Spinal cord (tissue), 10 donors: ENCODE results near the gene SLC16A8. TPM values are rescaled to one million over a fixed set of nuclear protein-coding genes. Genes with fewer than 3 reads are reported as not detected.
A peak's percentile ranks its signal among the peaks of the same experiment; 100 is the strongest.

ENCODE experiments used
- DNase-seq, 6 donors: peaks; one replicate each; pipeline versions ENCODE4 v3.0.0 to v3.0.0-alpha.2; 2013 to 2015; ENCODE audit warnings: low spot score in 6 of 6, low read depth in 4 of 6
- H3K27ac ChIP-seq: one replicate; pipeline ENCODE4 v1.5.1; 2013; ENCODE audit warnings: low read depth, low read length, control low read depth
- H3K27me3 ChIP-seq: one replicate; pipeline ENCODE4 v1.6.1; 2013; ENCODE audit warnings: low read length; ENCODE audit not compliant: control insufficient read depth, insufficient read depth
- H3K36me3 ChIP-seq: one replicate; pipeline ENCODE4 v1.6.1; 2013; ENCODE audit warnings: low read length; ENCODE audit not compliant: control insufficient read depth, insufficient read depth
- H3K4me1 ChIP-seq: one replicate; pipeline ENCODE4 v1.6.1; 2013; ENCODE audit warnings: low read length; ENCODE audit not compliant: control insufficient read depth, insufficient read depth
- H3K4me3 ChIP-seq: one replicate; pipeline ENCODE4 v1.5.1; 2013; ENCODE audit warnings: low read depth, low read length, control low read depth
- H3K9me3 ChIP-seq: one replicate; pipeline ENCODE4 v1.6.1; 2013; ENCODE audit warnings: low read length; ENCODE audit not compliant: control insufficient read depth, insufficient read depth
- WGBS: methylation state at CpG from one replicate; pipeline ENCODE4 v1.1.5; 2013; ENCODE audit warnings: missing lambda C conversion rate; ENCODE audit not compliant: insufficient coverage; 5-methylcytosine and 5-hydroxymethylcytosine counted together
- polyA plus RNA-seq, 2 donors: library from polyadenylated mRNA; unstranded; fragments of 120-200 nt; gene quantifications; one replicate each; pipeline ENCODE4 v1.2.1, GENCODE V29; 2013; ENCODE audit not compliant: insufficient read length in 2 of 2
- total RNA-seq, 2 donors: library from RNA; depleted of rRNA in 1 of 2; stranded (reverse); fragments of 120-200 nt in 1 of 2; fragments of >200 nt in 1 of 2; gene quantifications; one replicate each; pipeline versions ENCODE4 v1.2.3 to v1.2.4, GENCODE V29; 2013 to 2014
- donor health status: healthy.

The SLC16A8 gene
- total and polyA plus RNA-seq, 4 donors, result 2.0 to 7.9 (median 5.7) TPM

DNA sequence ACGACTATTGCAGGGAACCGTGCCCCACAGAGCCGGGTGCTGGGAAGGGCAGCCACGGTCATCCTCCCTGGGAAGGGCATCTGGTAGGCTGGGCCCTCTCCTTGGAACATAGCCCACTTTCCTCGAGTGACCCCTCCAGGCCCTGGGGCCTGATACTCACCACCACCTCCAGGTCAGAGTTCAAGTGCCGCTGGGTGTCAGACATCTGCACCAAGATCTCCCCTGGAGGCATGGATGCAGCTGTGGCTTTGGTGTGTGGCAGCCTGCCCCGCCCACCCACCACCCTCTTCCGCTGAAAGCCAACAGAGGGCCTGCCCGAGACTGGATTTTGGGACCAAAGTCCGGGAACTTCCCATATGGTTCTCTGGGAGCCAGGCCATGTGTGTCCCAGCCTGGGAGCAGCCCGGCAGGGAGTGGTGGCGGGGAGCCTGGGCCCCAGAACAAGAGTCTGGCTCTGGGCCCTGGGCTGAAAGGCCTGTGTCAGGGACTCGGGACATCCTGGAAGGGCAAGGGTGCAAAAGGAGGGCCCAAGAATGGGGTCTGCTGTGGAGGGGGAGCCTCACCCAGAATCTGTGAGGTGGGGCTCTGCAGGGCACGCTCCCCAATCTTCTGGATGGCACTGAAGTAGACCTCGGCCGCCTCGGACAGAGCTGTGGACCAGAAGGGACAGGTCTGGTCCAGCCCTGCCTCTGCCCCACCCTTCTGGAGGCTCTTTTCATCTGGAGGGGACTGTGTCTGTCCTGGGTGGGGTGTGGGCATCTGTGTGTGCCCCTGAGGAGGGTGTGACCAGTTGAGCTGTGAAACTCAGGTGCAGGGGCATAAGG lies 23.9 kb upstream of the SLC16A8 start:
- Histone ChIP-seq H3K4me1 (peaks cover 16% of the 10 kb centered on the region), H3K27ac (no peak overlapping the region), H3K9me3 (no peaks in the 10 kb centered on the region), H3K4me3 (no peak overlapping the region), H3K27me3 (no peaks in the 10 kb centered on the region), H3K36me3 (peaks cover 43% of the 10 kb centered on the region)
- 66% methylated on average over 16 of the region's 17 CpGs for WGBS
- no peak for DNase-seq

- DNase-seq, result no peak
- WGBS, result 53% methylated on average over 13 of the region's 17 CpGs
- Histone ChIP-seq H3K27ac (no peak overlapping the region), H3K36me3 (peaks cover 34% of the 10 kb centered on the region), H3K9me3 (no peaks in the 10 kb centered on the region), H3K4me1 (peaks cover 16% of the 10 kb centered on the region), H3K4me3 (no peak overlapping the region), H3K27me3 (no peaks in the 10 kb centered on the region)
These were observed 23.0 kb upstream of the SLC16A8 start for GRCh38 chr22:38106814-38107578.

DNA sequence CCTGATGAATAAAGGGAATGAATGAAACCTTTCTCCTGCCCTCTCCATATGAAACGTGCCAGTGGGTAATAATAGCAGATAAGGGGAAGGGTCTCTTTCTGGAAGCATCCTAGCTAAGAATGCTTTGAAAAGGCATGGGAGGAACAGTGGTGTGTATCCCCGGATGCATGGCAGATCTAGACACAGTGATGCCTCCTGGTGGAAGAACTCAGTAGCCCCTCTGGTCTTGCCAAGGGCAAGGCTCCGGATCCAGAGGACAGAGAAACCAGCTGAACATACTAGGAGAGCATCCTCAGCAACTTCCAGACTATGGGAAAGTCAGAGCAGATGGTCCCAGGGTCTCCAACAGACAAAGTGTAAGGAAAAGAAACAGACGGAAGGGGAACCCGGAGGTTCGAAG lies 20.1 kb upstream of the SLC16A8 start:
- peaks cover 5% of the 10 kb centered on the region for H3K4me1 ChIP-seq

GRCh38 chr22:38103641-38104040 lies 19.7 kb upstream of the SLC16A8 start:
- 100% methylated on average over 1 of the region's 8 CpGs for WGBS
- DNase-seq, result no peak

More for the DNA sequence above, 20.1 kb upstream of the SLC16A8 start:
- H3K9me3 ChIP-seq, result no peaks in the 10 kb centered on the region
- H3K27ac ChIP-seq, result no peak overlapping the region
- no peaks in the 10 kb centered on the region for H3K27me3 ChIP-seq
- no peak overlapping the region for H3K4me3 ChIP-seq
- 43% methylated on average over 3 of the region's 6 CpGs for WGBS
- DNase-seq, result no peak
- H3K36me3 ChIP-seq, result peaks cover 12% of the 10 kb centered on the region

DNA sequence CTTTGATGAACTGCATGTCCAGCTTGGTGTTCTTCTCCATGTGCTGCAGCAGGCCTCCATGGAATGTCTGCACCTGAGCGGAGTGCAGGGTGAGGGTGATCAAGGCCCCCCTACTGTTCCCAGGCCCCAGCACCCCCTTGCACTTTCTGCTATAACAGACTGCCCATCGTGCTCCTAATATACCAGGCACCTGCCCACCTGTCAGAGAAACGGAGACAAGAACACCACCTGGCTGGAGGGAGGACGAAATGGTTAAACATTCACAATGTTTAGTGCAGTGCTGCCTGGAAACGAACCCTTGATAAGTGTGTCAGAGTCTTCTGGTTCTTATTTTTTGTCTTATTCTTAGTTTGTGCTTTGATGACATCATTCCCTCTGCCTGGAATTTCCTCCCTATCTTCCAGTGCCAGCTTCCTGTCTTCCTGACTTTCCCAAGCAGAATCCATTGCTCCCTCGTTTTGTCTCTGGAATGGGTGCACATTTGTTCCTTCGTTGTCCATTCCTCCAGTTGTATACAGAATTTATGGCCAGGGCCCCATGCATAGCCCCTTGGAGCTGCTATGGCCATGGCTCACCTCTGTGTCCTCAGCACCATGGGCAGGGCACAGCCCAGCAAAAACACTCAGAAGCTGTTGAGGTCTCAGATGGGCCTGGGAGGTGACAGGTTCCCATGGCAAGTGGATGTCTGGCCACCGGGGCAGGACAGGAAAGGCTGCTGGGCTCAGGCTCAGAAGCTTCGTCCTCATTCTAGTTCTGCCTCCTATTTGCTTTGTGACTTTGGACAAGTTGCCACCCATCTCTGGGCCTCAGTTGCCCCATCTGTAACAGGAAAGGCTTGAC lies 14.6 kb upstream of the SLC16A8 start:
- Histone ChIP-seq H3K27ac (no peak overlapping the region), H3K27me3 (peaks cover 2% of the 10 kb centered on the region), H3K9me3 (no peaks in the 10 kb centered on the region), H3K36me3 (no peaks in the 10 kb centered on the region), H3K4me1 (peaks cover 13% of the 10 kb centered on the region), H3K4me3 (no peak overlapping the region)
- no peak for DNase-seq
- 77% methylated on average over 5 of the region's 9 CpGs for WGBS

More at GRCh38 chr22:38103641-38104040, 19.7 kb upstream of the SLC16A8 start:
- Histone ChIP-seq H3K4me3 (no peak overlapping the region), H3K27ac (no peak overlapping the region), H3K36me3 (peaks cover 9% of the 10 kb centered on the region), H3K27me3 (no peaks in the 10 kb centered on the region), H3K9me3 (no peaks in the 10 kb centered on the region), H3K4me1 (peaks cover 5% of the 10 kb centered on the region)

DNA sequence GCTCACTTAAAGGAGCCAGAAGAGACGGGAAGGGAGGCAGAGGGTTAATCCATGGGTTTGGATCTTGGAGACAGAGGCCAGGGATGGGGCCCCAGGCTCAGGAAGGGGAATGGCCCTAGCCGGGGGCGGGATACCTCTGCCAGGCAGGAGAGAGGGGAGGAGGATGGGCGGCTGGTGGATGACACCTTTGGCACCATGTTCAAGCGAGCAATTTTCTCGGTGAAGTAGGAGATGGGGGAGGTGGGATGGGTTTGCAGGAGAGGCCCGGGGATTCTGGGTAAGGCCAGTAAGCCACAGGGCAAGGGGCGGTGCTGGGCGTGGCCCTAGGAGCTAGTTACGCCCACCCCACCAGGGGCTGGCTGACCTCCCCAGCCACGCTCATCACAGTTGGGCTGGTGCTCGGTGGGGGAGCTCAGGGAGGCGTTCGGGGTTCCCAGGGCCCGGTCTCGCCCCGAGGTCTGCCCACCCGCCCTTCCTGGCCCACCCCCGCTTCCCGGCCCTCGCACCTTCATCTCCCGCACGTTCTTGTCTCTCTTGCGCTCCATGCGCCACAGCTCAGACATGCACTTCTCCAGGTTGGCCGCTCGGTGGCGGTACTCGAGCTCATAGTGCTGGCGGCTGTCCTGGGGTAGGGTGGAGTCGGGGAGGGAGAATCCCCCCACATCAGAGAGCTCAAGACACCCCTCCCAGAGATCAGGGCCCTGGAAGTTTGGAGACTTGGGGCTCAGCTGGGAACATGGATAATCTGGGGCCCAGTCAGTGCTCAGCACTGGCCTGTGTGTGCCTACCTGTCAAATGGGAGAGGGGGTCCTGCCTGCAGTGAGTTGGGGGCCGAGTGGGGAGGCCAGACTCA lies 13.8 kb upstream of the SLC16A8 start:
- DNase-seq, result peak in 1 of 6 donors; percentile 64
- Histone ChIP-seq H3K9me3 (no peaks in the 10 kb centered on the region), H3K4me3 (no peak overlapping the region), H3K27me3 (peaks cover 2% of the 10 kb centered on the region), H3K36me3 (no peaks in the 10 kb centered on the region), H3K27ac (no peak overlapping the region), H3K4me1 (peaks cover 13% of the 10 kb centered on the region)
- 13% methylated on average over 18 of the region's 32 CpGs for WGBS

DNA sequence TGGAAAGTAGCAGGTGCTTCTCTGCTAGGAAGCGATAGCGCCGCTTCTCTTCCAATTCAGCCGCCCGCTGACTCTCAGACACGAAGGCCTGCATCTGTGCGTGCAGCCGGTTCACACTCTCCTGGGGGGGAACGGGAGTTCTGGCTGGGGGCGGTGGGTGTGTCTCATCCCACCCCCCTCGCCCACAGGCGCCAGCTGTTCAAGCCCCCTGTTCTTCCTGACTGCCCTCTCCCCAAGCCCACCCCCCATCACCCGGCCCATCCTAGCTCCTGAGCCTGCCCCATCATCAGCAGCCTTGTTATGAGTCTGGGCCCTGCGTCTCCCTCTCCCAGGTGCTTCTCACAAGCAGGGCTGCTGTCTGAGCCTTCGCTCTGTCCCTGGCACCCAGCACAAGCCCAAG lies 13.1 kb upstream of the SLC16A8 start:
- peaks cover 2% of the 10 kb centered on the region for H3K27me3 ChIP-seq
- H3K4me3 ChIP-seq, result no peak overlapping the region
- no peaks in the 10 kb centered on the region for H3K9me3 ChIP-seq
- 53% methylated on average over 11 of the region's 15 CpGs for WGBS
- H3K27ac ChIP-seq, result no peak overlapping the region
- peaks cover 13% of the 10 kb centered on the region for H3K4me1 ChIP-seq
- DNase-seq, result peak in 1 of 6 donors; percentile 36
- H3K36me3 ChIP-seq, result no peaks in the 10 kb centered on the region

DNA sequence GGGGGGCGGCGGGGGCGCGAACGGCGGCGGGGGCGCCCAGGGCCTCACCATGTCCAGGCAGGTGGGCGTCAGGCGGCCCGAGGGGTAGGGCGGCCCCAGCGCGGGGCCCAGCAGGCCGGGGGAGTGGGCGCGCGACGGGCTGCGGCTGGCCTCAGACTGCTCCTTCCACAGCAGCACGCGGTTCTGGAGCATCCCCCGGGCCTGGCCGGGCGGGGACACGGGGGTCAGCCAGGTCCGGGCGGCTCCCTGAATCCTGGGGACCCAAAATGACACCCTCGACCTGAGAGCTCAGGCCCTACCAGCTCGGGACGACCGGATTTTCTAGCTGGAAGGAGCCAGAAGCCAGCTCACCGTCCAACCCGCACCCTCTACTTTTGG lies 5.5 kb upstream of the SLC16A8 start:
- no peak for DNase-seq
- WGBS, result 26% methylated on average over 34 of the region's 34 CpGs
- Histone ChIP-seq H3K4me3 (no peak overlapping the region), H3K4me1 (peaks cover 17% of the 10 kb centered on the region), H3K9me3 (no peaks in the 10 kb centered on the region), H3K27me3 (no peaks in the 10 kb centered on the region), H3K27ac (no peak overlapping the region), H3K36me3 (peaks cover 46% of the 10 kb centered on the region)
